ENCODE results near the gene ATG4A. TPM values are rescaled to one million over a fixed set of nuclear protein-coding genes. Genes with fewer than 3 reads are reported as not detected.

The ATG4A gene
- total RNA-seq, 2 donors from 2014 or later = 13.5 to 14.1 TPM

DNA sequence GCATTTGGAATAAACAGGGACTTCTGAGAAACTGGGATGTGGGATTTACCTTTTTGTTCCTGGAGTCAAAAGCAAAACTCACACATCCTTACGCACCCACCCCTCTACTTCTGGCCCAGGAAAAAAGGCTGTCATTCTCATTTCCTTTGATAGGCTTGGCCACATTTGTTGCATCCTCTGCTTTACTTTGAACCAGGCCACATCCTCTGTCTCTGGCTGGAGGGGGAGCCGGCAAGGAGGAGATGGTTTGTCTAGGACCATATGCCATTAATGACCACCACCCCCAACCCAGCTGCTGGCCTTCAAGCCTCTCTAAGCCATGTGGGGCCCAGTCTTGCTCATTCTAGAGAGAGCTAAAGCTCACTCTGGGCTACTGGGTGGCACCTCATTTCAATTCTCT, 64.5 kb downstream of the ATG4A start:
- Histone ChIP-seq H3K27ac (no peak overlapping the region), H3K36me3 (no peaks in the 10 kb centered on the region), H3K27me3 (no peaks in the 10 kb centered on the region), H3K4me1 (no peaks in the 10 kb centered on the region), H3K9me3 (no peaks in the 10 kb centered on the region), H3K4me3 (no peak overlapping the region)
- TF ChIP-seq, protein P1, sequence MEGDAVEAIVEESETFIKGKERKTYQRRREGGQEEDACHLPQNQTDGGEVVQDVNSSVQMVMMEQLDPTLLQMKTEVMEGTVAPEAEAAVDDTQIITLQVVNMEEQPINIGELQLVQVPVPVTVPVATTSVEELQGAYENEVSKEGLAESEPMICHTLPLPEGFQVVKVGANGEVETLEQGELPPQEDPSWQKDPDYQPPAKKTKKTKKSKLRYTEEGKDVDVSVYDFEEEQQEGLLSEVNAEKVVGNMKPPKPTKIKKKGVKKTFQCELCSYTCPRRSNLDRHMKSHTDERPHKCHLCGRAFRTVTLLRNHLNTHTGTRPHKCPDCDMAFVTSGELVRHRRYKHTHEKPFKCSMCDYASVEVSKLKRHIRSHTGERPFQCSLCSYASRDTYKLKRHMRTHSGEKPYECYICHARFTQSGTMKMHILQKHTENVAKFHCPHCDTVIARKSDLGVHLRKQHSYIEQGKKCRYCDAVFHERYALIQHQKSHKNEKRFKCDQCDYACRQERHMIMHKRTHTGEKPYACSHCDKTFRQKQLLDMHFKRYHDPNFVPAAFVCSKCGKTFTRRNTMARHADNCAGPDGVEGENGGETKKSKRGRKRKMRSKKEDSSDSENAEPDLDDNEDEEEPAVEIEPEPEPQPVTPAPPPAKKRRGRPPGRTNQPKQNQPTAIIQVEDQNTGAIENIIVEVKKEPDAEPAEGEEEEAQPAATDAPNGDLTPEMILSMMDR (IDR thresholded peaks at IDR 0.05) = no peak
- no peak for DNase-seq (ENCODE audit: low spot score)

DNA sequence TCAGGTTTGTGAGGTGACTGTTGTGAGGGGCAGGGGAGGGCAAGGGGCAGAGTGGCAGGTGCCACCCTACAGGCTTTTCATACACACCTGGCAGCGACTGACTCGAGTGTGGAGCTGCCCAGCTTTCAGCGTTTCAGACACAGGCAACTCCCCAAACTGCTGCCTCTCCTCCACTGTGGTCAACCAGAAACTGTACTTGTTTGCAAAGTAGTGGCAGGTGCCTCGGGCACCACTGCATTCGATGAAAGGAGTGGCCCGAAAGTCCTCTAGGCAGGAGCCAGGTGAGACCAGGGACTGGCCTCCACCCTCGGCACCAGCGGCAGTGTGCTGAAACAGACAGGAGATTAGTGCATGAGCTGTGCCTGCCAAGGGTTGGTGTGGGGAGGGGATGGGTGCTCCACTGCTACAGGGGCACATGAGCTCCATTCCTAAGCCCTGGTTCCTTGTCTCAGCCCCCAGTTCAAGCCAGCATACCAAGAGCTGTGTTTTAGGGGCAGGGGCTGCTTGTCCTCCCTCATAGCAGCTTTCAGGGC, 65.4 kb downstream of the ATG4A start:
- no peak for DNase-seq (ENCODE audit: low spot score)
- H3K4me1 ChIP-seq = no peaks in the 10 kb centered on the region

DNA sequence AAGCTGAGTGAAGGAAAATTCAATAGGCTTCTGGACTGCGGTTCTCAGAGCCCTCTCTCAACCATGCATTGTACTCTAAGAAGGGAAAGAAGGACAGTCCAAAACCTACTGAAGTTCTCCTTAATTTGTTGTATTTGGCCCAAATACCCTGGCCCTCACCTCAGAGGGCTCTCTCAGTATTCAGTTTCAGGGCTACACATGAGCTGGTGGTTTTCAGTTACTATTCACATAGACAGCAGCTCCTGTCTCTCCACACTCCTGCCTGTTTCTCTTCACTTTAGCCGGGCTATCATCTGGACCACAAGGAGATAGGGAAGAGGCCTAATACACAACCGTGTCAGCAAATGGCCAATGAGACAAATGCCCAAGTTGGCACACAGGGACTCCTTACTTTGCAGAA, 66.0 kb downstream of the ATG4A start:
- Histone ChIP-seq H3K9me3 (no peaks in the 10 kb centered on the region), H3K4me1 (no peaks in the 10 kb centered on the region), H3K27ac (no peak overlapping the region), H3K36me3 (no peaks in the 10 kb centered on the region), H3K27me3 (no peaks in the 10 kb centered on the region), H3K4me3 (no peak overlapping the region)
- no peak for DNase-seq (ENCODE audit: low spot score)
- TF ChIP-seq, protein P1 (IDR thresholded peaks at IDR 0.05) = no peak

More for the DNA sequence above, 65.4 kb downstream of the ATG4A start:
- no peaks in the 10 kb centered on the region for H3K27me3 ChIP-seq
- H3K27ac ChIP-seq = no peak overlapping the region
- H3K4me3 ChIP-seq = no peak overlapping the region
- H3K9me3 ChIP-seq = no peaks in the 10 kb centered on the region
- TF ChIP-seq, protein P1 (IDR thresholded peaks at IDR 0.05) = no peak
- H3K36me3 ChIP-seq = no peaks in the 10 kb centered on the region

DNA sequence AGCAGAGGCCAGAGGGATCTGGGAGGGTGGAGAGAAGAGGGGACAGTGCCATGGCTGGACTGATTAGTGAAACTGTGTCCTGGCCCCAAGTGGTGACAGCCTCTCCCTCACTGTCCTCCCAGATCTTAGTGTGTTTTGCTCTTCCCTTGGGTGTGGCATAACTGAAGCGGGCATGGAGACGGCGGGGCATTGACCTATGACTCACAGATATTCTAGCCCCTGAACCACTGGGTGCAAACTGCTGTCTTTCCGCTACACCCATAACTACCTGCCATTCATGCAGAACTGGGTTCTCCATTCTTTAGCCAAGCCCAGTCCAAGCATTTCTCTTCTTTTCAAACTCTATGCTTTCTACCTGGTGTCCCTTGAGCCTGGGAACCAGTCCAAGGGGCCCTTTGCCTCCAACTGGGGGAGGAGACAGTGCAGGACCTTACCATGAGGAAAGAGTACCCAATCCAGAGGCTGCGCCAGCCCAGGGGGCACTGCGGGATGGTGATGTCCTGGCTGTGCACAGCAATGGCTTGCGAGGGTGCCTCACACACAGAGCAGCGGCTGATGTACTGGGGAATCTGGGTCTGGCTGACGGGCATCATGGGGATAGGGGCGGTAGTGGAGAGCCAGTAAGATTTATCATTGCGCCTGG, 67.6 kb downstream of the ATG4A start:
- DNase-seq (ENCODE audit: low spot score) = no peak
- no peak overlapping the region for H3K4me3 ChIP-seq
- H3K36me3 ChIP-seq = no peaks in the 10 kb centered on the region
- H3K9me3 ChIP-seq = no peaks in the 10 kb centered on the region
- no peaks in the 10 kb centered on the region for H3K27me3 ChIP-seq
- no peak overlapping the region for H3K27ac ChIP-seq
- TF ChIP-seq, protein P1 (IDR thresholded peaks at IDR 0.05) = no peak
- H3K4me1 ChIP-seq = no peaks in the 10 kb centered on the region

DNA sequence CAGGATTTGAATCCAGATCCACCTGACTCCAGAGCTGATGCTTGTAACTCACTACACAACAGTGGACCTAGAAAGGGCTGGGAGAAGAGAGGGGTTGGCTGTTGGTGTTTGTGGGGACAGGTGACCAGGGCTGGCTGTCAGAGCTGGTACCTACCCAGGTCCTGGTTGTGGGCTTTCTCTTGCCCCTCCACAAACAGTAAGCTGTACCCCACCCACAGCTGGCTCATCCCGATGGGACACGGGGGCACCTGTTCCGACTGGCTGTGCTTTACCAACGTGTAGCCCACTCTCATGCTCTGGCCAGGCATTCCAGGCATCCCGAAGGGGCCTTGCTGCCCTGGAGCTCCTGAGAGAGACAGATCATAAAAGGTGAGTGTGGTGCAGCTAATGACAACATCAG, 68.7 kb downstream of the ATG4A start:
- DNase-seq (ENCODE audit: low spot score) = no peak
- no peak overlapping the region for H3K4me3 ChIP-seq
- H3K36me3 ChIP-seq = no peaks in the 10 kb centered on the region
- TF ChIP-seq, protein P1 (IDR thresholded peaks at IDR 0.05) = no peak
- no peaks in the 10 kb centered on the region for H3K9me3 ChIP-seq
- H3K27ac ChIP-seq = no peak overlapping the region
- H3K27me3 ChIP-seq = no peaks in the 10 kb centered on the region
- no peaks in the 10 kb centered on the region for H3K4me1 ChIP-seq

DNA sequence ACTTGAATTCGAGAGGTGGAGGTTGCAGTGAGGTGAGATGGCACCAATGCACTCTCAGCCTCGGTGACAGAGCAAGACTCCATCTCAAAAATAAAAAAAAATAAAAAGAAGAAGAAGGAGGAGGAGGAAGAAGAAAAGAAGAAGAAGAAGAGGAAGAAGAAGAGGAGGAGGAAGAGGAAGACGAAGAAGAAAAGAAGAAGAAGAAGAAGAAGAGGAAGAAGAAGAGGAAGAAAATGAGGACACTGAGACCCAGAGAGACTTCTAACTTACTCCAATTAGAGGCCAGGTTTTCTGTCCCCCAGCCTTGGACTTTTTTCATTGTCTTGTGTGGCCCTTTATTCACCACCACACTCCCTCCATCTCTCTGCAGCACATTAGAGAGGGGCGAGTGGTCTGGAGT, 70.7 kb downstream of the ATG4A start:
- Histone ChIP-seq H3K9me3 (no peaks in the 10 kb centered on the region), H3K36me3 (no peaks in the 10 kb centered on the region), H3K27me3 (no peaks in the 10 kb centered on the region), H3K4me1 (no peaks in the 10 kb centered on the region), H3K4me3 (no peak overlapping the region), H3K27ac (no peak overlapping the region)
- no peak for DNase-seq (ENCODE audit: low spot score)
- TF ChIP-seq, protein P1 (IDR thresholded peaks at IDR 0.05) = no peak

Measured in right atrium auricular region (tissue), 2 donors.